ENCODE data around the gene NOX3. TPM values are rescaled to one million over a fixed set of nuclear protein-coding genes. Genes with fewer than 3 reads are reported as not detected.

Gene NOX3
- total and polyA plus RNA-seq, 2 donors (not counting 3 experiments of a cell fraction or from before 2014, with no cell fraction given) = not detected

DNA sequence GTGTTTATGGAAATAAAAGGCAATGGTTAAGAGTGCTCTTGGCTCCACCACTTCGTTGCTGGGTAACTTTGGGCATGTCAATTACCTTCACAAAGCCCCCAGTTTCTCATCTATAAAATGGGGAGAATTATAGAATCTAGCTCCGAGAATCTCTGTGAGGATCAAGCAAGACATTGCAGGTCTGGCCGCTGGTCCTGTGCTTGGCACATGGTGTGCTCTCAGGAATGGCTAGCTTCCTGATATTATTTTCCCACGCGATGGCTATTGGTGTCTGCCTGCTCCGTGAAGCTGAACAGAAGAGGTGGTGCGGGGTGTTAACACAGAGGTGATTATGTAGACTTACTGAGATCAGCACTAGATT, 57.0 kb downstream of the NOX3 start:
- no peak for FAIRE-seq
- ChIA-PET CTCF (interaction anchor here (1.6 to 2.8 kb wide), 2 partner anchors 12 to 13 kb away, joined by 3 to 8 read pairs; no protein-coding TSS in a partner anchor), POLR2A (no interaction called here)
- H2AFZ ChIP-seq (ENCODE audit: low read depth, low read length) = no peak overlapping the region
- DNase-seq (ENCODE audit: low read depth, low spot score) = no peak
- no peaks in the 10 kb centered on the region for H4K20me1 ChIP-seq (replicated peaks; ENCODE audit: control insufficient read depth, extremely low read depth, insufficient read depth, low read length)
- dilution Hi-C loops (cut with MboI; ENCODE audit: extremely low pct_ligation_motif_present, low sequenced_read_pairs) = no loop called here
- H3K4me3 ChIP-seq (replicated peaks in 1 of 3; ENCODE audit: insufficient read depth in 1 of 3, low read depth in 1 of 3, low read length in 3 of 3) = no peak overlapping the region
- H3K36me3 ChIP-seq (ENCODE audit: control insufficient read depth in 2 of 2, extremely low read depth in 1 of 2, insufficient read depth in 2 of 2, low read length in 2 of 2) = no peaks in the 10 kb centered on the region
- intact Hi-C loops (cut with micrococcal nuclease) = no loop called here
- H3K9me1 ChIP-seq (replicated peaks; ENCODE audit: control insufficient read depth, extremely low read depth, insufficient read depth, low read length) = no peaks in the 10 kb centered on the region
- H3K27me3 ChIP-seq (ENCODE audit: control insufficient read depth in 2 of 2, insufficient read depth in 2 of 2, low read length in 2 of 2) = peaks cover 0 to 1% of the 10 kb centered on the region in 2 experiments
- H3K9me3 ChIP-seq (replicated peaks; ENCODE audit: control insufficient read depth, insufficient read depth, low read length) = no peaks in the 10 kb centered on the region
- no peak overlapping the region for H3K27ac ChIP-seq (ENCODE audit: insufficient read depth, low read depth, low read length)
- BruUV-seq (replicated peaks) = no TSS peak
- no peaks in the 10 kb centered on the region for H3K79me2 ChIP-seq (ENCODE audit: control insufficient read depth, insufficient read depth, low read length)
- no peak for TF ChIP-seq FOS (IDR thresholded peaks at IDR 0.05; ENCODE audit: borderline replicate concordance, insufficient read depth, low read length)
- TF ChIP-seq POLR2A (IDR thresholded peaks at IDR 0.05; ENCODE audit: low read depth, low read length) = no peak
- TF ChIP-seq EZH2 (IDR thresholded peaks at IDR 0.05; ENCODE audit: borderline replicate concordance, low read depth, low read length, severe bottlenecking) = no peak
- TF ChIP-seq, protein P1, sequence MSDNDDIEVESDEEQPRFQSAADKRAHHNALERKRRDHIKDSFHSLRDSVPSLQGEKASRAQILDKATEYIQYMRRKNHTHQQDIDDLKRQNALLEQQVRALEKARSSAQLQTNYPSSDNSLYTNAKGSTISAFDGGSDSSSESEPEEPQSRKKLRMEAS (IDR thresholded peaks at IDR 0.05; ENCODE audit: insufficient read depth, insufficient read length) = no peak
- no peak for TF ChIP-seq MYC (IDR thresholded peaks at IDR 0.05; ENCODE audit: low read depth, low read length)
- no peak for TF ChIP-seq POLR2AphosphoS5 (IDR thresholded peaks at IDR 0.05; ENCODE audit: insufficient read depth, low read depth, low read length)
- TF ChIP-seq GATA2 (IDR thresholded peaks at IDR 0.05; ENCODE audit: insufficient read depth, insufficient read length, low read depth, low read length) = no peak
- no peak for TF ChIP-seq JUN (IDR thresholded peaks at IDR 0.05; ENCODE audit: borderline replicate concordance, insufficient read depth, insufficient read length, low read depth)
- TF ChIP-seq, protein P2, sequence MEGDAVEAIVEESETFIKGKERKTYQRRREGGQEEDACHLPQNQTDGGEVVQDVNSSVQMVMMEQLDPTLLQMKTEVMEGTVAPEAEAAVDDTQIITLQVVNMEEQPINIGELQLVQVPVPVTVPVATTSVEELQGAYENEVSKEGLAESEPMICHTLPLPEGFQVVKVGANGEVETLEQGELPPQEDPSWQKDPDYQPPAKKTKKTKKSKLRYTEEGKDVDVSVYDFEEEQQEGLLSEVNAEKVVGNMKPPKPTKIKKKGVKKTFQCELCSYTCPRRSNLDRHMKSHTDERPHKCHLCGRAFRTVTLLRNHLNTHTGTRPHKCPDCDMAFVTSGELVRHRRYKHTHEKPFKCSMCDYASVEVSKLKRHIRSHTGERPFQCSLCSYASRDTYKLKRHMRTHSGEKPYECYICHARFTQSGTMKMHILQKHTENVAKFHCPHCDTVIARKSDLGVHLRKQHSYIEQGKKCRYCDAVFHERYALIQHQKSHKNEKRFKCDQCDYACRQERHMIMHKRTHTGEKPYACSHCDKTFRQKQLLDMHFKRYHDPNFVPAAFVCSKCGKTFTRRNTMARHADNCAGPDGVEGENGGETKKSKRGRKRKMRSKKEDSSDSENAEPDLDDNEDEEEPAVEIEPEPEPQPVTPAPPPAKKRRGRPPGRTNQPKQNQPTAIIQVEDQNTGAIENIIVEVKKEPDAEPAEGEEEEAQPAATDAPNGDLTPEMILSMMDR (IDR thresholded peaks at IDR 0.05; ENCODE audit: extremely low read depth in 1 of 2, insufficient read depth in 1 of 2, low read depth in 1 of 2, low read length in 2 of 2) = no peak
- no peak overlapping the region for H3K9ac ChIP-seq (replicated peaks; ENCODE audit: extremely low read depth, insufficient read depth, low read length)
- H3K4me1 ChIP-seq (ENCODE audit: control insufficient read depth, extremely low read depth, insufficient read depth, low read length) = no peaks in the 10 kb centered on the region
- H3K4me2 ChIP-seq (ENCODE audit: insufficient read depth, low read length) = no peak overlapping the region

All from endothelial cell of umbilical vein (primary cell).